ENCODE results near the gene UMPS.
"Not testable (repeated sequence)": the region's sequence is repeated elsewhere in the genome, so short reads cannot be mapped to it uniquely, and the experiment has no call there.

The UMPS gene

DNA sequence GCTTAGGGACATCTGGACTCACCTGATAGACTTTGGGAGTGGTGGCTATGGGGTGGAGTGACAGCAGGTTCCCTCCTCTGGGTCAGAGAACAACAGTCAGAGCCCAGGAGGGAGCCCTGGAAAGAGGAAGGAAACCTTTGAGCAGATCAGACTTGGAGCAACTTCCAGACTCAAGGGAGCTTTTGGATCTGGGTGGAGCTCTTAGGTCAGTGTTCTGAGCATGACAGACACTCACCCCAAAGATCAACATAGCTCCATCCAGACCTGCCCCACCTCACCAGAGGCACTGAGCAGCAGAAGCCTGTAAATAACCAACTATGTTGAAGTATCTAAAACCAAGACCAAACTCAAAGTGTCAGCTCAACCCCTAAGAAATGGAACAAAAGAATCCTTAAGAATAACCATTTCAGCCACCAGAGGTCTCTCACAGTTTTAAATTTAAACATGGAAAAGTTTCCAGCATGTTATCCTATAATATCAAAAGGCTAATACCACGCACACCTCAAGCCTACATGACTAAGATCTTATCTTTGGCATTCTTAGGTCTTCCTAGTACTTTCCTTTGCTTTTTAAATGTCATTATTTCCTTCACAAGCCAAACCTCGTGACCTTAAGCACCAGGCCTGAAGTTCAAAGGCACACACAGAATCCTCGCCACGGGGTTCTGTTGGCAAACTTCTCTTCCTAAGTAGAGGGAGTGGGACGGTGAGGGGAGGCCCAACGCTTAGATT lies 56.4 kb downstream of the UMPS start:
- in situ Hi-C loops (cut with MboI; ENCODE audit: low pct_unique_long_range_greater_than_20kb, low sequenced_read_pairs, unreplicated experiment), result no loop called here
- DNase-seq (ENCODE audit: low spot score), result no peak
- TF ChIP-seq, protein P1, sequence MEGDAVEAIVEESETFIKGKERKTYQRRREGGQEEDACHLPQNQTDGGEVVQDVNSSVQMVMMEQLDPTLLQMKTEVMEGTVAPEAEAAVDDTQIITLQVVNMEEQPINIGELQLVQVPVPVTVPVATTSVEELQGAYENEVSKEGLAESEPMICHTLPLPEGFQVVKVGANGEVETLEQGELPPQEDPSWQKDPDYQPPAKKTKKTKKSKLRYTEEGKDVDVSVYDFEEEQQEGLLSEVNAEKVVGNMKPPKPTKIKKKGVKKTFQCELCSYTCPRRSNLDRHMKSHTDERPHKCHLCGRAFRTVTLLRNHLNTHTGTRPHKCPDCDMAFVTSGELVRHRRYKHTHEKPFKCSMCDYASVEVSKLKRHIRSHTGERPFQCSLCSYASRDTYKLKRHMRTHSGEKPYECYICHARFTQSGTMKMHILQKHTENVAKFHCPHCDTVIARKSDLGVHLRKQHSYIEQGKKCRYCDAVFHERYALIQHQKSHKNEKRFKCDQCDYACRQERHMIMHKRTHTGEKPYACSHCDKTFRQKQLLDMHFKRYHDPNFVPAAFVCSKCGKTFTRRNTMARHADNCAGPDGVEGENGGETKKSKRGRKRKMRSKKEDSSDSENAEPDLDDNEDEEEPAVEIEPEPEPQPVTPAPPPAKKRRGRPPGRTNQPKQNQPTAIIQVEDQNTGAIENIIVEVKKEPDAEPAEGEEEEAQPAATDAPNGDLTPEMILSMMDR (IDR thresholded peaks at IDR 0.05; ENCODE audit: extremely low read depth, insufficient read depth, missing control alignments), result no peak

DNA sequence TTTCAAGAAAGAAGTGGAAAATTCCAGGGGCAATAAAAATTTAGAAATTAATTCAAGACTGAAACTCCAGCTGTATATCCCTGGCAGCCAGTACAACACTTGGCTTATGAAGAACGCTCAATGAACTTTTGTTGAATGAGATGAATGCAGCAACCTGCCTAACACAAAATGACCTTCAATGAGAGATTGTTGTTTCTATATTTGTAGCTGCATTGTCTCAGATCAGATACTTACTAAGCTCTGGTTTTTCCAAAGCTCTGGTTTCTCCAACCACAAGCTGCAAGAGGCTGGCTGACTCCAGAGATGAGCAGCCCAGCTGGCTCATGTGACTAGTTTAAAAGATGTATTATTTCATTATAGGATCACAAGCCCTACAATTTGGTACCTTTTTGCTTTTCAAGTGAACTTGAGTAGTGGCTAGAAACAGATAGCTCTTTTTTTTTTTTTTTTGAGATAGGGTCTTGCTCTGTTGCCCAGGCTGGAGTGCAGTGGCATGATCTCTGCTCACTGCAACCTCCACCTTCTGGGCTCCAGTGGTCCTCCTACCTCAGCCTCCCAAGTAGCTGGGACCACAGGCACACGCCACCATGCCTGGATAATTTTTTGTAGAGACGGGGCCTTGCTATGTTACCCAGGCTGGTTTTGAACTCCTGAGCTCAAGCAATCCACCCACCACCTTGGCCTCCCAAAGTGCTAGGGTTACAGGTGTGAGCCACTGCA lies 57.4 kb downstream of the UMPS start:
- in situ Hi-C loops (cut with MboI; ENCODE audit: low pct_unique_long_range_greater_than_20kb, low sequenced_read_pairs, unreplicated experiment), result no loop called here
- TF ChIP-seq, protein P1 (IDR thresholded peaks at IDR 0.05; ENCODE audit: extremely low read depth, insufficient read depth, missing control alignments), result no peak
- DNase-seq (ENCODE audit: low spot score), result no peak

DNA sequence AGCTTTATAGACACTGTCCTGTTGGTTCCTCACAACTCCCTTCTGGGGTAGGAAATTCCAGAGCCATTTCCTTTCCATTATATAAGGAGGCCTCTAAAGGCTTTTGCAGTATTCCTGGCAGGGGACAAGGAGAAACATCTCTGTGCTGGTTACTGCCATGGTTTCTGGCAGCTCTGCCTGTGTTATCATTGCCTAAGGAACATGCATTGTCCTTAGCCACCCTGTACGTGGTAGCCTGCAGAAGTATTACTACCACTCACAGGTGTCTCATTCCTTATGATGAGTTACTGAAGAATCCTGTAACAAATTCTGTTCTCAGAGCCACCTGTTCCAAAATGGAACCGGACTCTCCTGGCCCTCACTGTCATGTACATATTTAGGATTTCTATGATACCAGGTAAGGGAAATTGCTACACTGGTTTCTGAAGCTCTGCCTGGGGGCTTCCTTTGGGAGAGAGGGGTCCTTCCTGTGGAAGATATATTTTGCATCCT lies 58.0 kb downstream of the UMPS start:
- TF ChIP-seq, protein P1 (IDR thresholded peaks at IDR 0.05; ENCODE audit: extremely low read depth, insufficient read depth, missing control alignments), result no peak
- in situ Hi-C loops (cut with MboI; ENCODE audit: low pct_unique_long_range_greater_than_20kb, low sequenced_read_pairs, unreplicated experiment), result no loop called here
- no peak for DNase-seq (ENCODE audit: low spot score)

DNA sequence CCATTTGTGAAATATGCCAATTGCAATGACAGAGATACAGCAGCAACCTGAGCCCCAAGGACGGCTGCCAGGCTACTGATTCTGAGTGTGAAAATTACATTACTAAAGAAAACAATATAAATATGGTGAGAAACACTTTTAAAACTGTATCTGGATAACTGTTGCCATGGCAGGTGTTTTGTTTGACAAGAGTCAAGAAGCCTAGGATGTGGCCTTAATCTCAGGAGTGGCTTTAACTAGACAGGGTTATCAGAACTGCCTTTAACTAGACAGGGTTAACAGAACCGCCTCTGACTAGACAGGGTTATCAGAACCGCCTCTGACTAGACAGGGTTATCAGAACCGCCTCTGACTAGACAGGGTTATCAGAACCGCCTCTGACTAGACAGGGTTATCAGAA lies 58.9 kb downstream of the UMPS start:
- in situ Hi-C loops (cut with MboI; ENCODE audit: low pct_unique_long_range_greater_than_20kb, low sequenced_read_pairs, unreplicated experiment); DNase-seq (ENCODE audit: low spot score): not testable (repeated sequence)

DNA sequence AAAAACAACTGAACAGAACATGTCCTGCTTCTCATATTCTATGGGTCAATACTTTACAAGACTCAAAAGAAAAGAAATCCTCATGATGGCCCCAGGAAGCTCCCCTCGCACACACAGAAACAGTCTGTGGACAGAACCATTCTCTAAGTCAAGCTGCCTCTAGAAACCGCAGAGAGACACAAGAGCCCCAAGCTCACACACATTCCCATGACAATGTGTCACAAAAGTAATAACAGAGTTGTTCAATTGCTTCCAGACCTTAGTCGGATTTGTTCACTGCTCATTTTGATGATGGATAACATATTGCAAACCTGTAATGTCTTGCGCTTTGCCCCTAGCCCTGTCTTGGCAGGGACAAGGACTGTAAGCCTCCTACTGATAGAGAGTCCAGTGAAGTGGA lies 60.9 kb downstream of the UMPS start:
- DNase-seq (ENCODE audit: low spot score), result no peak
- in situ Hi-C loops (cut with MboI; ENCODE audit: low pct_unique_long_range_greater_than_20kb, low sequenced_read_pairs, unreplicated experiment), result no loop called here
- TF ChIP-seq, protein P1 (IDR thresholded peaks at IDR 0.05; ENCODE audit: extremely low read depth, insufficient read depth, missing control alignments), result no peak

DNA sequence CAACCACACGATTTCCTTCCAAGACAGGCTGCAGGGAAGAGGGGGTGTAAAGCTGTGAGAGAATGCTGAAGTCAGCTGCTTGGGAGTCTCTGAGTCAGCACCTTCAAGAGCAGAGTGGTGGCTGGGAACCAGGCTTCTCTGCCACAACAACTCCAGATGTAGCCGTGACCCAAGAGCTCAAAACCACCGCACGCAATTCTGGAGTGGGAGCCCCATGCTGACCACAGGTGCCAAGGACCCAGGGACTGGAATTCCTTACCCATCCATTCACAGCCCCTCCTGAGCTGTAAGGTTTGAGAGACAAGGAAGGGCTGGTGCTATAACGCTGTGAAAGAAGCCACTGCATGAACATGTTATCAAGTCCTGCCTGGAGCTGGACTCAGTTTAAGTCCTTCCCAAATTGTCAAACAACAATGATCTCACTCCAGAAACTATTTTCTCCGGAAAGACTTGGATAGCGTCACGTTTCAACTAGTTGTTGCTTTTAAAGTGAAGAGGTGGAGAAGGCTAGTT lies 61.4 kb downstream of the UMPS start:
- in situ Hi-C loops (cut with MboI; ENCODE audit: low pct_unique_long_range_greater_than_20kb, low sequenced_read_pairs, unreplicated experiment), result no loop called here
- DNase-seq (ENCODE audit: low spot score), result no peak
- TF ChIP-seq, protein P1 (IDR thresholded peaks at IDR 0.05; ENCODE audit: extremely low read depth, insufficient read depth, missing control alignments), result no peak

Measured in GM13977 (cell line).